Endothelial cell of hepatic sinusoid (primary cell): ENCODE data around the gene ARHGEF10L.
"Not testable (repeated sequence)": the region's sequence is repeated elsewhere in the genome, so short reads cannot be mapped to it uniquely, and the experiment has no call there.

Experiments used
- in situ Hi-C: cut with HindIII; loops from 2 replicates; pipeline ENCODE4 v1.10.0; 2017; ENCODE audit warnings: low sequenced_read_pairs

Gene ARHGEF10L

DNA sequence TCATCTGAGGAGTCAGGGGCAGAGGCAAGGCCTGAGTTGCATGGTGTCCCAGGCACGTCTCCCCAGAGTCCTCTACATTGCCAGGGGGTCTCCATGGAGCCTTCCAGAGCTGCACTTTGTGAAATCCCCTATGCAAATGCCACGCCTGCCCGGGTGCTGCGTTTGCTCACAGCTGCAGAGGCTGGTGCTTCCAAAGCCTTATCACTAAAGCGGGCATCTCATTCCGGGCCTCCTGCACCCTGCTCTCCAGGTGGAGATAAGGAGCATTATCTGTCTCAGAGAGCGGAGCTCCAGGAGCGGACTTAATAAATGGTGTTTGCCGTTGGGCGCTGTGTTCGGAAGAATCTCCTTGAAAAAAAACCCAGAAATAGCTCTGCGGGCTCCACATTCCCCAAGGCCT lies 189.8 kb downstream of the ARHGEF10L start:
- in situ Hi-C loops: no loop called here

DNA sequence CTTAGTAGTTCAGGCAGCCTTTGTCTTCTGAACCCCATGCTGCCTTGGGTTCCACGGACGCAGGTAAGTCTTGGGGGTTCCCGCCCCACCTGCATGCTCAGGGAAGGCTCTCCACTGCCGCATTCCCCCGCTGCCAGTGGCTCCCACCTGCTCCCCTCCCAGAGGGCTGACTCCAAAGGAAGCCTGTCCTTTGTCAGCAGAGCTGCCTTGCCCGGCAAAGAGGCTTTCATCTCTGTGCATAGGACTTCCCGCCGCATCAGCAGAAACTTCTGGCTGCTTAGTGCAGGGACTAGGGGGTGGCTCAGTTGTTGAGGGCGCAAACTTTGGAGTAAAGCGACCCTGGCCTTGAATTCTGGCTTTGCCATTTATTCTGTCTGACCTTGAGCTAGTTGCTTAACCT lies 190.4 kb downstream of the ARHGEF10L start:
- in situ Hi-C loops: no loop called here

DNA sequence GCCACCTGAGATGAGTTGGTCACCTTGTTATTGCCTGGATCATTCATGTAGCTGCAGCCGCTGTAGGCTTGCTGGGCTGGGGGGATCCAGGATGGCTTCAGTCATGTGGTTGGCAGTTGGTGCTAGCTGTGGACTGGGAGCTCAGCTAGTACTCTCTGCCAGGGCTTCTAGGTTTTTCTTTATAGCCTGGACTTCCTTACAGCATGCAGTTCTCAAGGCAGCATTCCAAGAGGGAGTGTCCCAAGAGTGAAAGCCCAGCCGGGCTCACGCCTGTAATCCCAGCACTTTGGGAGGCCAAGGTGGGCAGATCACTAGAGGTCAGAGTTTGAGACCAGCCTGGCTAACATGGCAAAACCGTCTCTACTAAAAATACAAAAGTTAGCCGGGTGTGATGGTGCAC lies 192.0 kb downstream of the ARHGEF10L start:
- in situ Hi-C loops: no loop called here

DNA sequence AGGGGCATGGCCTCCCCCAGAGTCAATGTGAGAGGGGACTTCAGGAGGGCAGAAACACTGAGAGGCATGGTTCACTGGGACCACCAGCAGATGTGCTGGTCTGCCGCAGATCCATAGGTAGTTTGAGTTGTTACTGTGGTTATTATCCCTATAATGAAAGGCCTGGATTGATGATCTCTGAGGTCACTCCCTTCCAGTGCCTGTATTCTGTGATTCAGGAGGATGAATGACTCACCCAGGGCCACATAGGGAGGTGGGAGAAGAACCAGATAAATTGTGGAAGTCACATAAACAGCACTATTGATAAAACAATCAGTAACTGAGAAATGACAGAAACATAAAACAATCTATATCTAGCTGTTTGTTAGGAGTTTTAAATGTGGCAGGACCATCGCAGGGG lies 193.0 kb downstream of the ARHGEF10L start:
- in situ Hi-C loops: no loop called here

DNA sequence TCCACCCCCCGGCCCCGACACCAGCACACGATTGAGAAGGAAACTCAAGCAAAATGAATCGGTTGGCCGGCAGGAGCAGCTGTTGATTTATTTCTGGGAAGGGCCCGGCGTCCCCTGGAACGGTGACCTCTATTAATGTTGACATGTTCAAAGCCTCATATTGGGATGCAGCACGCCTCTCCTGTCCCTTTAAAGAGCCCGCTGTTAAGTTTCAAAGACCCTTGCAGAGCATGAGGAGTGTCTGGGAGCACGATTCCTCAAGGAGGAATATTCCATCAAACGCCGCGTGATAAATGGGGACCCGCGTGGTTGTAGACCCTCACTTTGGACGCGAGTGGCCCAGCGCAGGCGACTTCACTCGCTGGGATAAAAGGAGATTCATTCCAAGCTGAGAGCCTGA lies 194.2 kb downstream of the ARHGEF10L start:
- in situ Hi-C loops: no loop called here

DNA sequence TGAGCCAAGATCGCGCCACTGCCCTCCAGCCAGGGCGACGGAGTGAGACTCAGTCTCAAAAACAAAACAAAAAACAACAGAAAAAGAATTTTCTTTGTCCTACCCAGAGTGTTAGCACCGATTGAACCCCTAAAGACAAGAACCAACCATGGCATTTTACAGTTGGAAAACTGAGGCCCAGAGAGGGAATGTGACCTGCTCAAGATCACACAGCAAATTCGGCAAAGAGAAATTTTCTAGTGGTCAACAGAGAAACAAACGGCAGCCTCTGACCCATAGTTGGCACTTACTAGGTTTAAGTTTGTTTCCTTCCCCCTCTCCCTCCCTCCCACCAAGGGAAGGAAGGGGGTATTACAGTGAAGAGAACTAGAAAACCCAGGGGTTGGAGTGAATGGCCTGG lies 195.1 kb downstream of the ARHGEF10L start:
- in situ Hi-C loops: no loop called here

DNA sequence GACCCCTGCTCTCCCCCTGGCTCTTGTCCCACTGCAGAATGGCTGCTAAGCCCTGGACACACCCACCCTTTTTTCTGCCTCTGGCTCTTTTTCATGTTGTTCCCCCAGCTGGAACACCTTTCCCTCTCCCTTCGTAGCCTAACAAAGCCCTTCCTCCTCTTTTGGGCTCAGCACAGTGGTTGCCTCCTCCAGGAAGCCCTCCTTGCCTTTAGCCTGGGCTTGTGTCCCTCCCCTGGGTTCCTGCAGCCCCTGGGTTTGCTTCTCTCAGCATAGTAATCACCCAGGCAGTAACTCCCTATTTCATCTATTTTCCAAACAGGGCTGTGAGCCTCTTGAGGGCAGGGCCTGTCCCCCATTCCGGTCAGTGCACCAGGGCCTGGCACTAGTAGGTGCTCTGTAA lies 195.8 kb downstream of the ARHGEF10L start:
- in situ Hi-C loops: no loop called here

DNA sequence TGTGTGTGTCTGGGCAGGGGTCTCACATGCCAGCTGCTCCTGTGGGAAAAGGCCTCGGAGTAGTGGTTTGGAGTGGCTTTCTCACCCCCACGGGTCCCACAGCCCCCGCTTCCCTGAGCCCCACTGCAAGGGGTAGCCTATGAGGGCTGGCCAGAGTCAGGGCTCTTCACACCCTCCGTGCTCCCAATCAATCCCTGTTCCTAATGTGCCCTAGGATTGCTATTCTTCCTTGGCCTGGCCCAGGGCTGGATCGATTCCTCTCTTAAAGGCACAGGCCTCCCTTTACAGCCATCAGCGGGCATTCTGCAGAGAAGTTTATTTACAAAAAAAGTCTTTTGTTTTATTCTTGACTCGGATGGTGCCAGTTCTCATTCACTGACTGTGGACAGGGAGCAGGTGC lies 196.3 kb downstream of the ARHGEF10L start:
- in situ Hi-C loops: no loop called here

DNA sequence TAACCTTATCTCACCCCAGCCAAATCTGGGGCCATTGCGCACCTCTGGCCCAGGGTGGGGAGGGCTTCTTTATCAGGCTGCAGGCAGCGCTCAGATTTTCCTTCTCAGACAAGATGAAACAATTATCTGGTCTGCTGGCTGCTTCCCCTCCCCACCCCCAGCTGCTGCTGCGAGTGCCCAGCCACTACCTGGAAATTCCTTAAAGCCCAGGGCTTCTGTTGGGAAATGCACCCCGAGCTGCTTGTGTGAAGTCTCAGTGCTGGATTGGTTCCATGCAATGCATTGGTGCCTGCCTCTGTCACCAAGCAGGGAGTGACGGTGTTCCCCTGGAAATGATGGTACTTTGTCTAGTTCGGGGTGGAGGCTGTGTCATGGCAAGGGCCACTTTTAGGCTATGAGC lies 197.1 kb downstream of the ARHGEF10L start:
- in situ Hi-C loops: no loop called here

DNA sequence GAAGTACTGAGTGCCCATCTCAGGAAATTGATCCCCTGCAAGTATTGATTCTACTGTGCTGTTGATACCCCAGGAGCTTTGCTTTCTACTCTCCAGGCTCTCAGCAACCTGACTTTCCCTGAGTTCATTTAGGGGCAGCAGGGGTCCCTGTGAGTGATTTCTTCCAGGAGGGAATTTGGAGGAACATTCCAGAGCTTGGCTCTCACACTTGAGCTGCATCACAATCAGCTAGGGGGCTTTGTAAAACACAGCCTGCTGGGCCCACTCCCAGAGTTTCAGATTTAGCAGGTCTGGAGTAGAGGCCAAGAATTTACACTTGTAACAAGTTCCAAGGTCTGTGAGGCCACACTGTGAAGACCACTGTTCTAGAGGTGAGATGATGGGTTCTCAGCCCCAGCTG lies 199.6 kb downstream of the ARHGEF10L start:
- in situ Hi-C loops: no loop called here

DNA sequence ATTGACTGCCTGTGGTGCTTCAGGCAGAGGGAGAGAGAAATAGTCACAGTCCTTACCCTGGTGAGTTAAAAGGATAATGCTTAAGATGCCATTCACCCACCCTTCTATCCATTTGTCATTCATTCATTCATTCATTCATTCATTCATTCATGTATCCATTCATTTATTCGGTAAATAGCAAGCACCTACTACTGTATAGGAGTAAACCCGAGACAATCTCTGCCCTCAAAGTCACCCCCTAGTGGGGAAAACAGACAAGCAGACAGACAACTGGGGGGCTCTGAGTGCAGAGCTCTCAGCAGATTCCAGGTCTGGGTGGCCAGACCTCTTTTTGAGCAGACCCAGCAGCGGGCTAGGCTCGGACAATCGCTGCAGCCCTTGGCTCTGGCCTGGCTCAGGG lies 201.6 kb downstream of the ARHGEF10L start:
- in situ Hi-C loops: no loop called here

DNA sequence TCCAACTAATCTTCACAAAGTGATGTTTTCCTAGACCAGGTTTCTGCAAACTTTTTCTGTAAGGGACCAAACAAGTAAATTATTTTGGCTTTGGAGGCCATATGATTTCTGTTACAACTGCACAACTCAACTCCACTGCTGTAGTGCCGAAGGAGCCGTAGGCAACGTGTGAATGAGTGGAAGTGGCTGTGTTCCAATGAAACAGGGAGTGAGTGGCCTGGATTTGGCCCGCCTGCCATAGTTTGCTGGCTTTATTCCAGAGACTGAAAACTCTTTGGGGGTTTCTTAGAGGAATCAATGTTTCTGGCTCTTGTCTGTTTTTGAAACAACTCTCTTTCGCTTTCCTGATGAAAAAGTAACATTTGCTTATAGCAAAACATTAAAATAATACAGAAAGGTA lies 203.1 kb downstream of the ARHGEF10L start:
- in situ Hi-C loops: no loop called here

DNA sequence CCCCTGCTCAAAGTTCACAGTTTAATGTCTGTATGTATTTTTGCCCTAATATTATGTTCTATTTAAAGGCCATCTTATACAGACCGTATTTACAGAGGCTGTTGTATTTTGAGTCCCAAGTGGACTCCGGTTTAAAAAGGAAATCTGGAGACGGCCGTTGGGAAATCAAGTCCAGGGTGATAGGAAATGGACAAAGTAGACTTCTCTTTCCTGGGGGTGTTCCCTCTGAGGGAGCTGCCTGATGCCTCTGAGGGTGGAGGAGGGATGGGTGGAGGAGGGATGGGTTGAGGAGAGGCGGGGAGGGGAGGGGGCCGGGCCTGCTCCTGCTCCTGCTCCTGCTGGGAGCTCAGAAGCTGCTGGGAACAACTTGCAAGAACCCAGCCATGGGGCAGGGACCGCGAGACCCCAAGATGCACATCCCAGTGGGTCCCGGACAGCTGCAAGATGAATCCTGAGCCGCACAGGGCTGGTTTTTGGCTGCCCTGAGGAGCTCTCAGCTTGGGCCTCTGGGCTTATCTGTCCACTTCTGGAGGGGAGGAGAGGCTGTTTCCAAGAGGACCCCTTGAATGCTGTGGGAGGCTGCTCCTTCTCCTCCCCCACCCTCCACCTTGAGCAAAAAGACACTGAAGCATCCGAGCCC lies 203.6 kb downstream of the ARHGEF10L start:
- in situ Hi-C loops: no loop called here

DNA sequence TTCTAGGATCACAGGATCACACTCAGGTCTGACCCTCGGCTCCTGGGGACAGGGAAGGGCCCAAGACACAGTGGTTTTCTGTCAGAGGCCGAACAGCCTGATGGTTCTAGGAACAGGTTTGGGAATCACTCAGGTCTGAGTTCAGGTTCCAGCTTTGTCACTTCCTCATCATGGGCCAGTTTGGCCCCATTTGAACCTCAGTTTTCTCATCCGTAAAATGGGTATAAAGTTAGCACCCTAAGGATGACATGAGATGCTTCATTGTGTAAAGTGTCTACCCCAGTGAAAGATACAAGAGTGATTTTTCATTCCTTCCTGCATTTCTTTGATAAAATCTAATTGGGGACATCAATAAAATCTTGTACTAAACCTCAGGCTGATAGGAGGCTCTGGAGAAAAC lies 204.4 kb downstream of the ARHGEF10L start:
- in situ Hi-C loops: no loop called here

DNA sequence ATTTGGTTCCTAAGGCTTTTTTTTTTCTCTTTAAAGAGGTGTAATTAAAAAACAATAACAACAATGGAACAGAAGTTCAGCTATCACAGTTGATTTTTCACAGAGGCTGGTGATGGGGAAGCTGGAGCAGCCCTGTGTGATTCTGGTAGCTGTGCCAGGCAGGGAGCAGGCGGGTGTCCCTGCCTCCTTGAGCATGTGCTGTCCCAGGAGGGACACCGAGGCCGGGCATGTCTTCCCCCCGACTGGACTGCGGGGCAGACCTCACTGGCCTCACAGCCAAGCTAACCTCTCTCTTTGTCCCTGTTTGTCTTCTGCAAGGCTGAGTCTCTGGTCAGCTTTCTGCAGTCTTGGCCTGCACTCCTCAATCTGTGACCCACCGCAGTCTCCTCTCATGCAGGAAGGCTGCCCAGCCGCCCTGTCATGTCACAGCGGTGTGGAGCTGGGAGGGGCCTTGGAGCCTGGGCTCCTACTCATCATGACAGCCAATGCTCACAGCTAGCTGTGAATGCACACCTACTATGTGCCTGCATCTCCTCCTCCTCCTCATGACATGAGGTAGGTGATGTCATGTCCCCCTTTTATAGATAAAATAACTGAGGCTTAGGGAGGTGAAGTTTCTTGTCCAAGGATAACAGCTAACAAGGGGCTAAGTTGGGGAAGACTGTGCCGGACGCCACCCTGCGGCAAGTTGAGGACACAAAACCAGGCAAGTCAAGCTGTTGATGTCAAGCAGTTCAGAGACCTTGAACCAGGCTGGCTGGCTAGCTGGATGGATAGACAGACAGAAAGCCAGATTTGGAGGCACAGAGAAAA lies 205.4 kb downstream of the ARHGEF10L start:
- in situ Hi-C loops: no loop called here

DNA sequence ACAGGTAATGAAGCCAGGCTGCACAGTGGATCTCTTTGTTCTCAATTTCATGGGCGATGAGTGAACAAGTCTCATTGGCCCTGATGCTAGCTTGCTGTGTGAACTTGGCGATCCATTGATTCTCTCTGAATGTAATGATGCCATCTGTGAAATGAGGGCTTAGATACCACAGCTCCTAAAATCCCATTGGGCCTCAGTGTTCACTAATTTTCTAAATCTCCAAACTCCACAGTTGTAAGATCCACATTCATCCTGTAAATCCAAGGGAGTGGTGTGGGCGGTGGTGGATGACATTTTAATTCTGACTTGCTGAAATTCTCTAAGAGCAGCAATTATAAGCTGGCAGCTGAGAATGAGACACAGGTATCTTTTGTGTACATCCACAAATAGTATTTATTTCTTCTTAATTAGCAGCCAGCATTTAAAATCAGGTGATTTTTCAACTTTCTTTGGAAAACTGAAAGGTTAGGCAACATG lies 206.0 kb downstream of the ARHGEF10L start:
- in situ Hi-C loops: no loop called here

DNA sequence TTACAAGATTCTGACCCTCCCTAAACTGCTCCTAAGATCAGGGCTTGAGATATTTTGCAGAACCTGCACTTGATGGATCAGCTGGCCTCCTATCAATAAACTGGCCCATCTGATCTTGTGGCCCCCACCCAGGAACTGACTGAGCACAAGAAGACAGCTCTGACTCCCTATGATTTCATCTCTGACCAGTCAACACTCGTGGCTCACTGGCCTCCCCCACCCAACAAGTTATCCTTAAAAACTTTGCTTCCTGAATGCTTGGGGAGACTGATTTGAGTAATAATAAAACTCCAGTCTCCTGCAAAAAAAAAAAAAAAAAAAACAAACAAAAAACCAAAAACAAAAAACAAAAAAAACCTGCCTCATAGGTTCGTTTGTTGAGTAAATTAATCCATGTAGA lies 206.8 kb downstream of the ARHGEF10L start:
- in situ Hi-C loops: not testable (repeated sequence)

DNA sequence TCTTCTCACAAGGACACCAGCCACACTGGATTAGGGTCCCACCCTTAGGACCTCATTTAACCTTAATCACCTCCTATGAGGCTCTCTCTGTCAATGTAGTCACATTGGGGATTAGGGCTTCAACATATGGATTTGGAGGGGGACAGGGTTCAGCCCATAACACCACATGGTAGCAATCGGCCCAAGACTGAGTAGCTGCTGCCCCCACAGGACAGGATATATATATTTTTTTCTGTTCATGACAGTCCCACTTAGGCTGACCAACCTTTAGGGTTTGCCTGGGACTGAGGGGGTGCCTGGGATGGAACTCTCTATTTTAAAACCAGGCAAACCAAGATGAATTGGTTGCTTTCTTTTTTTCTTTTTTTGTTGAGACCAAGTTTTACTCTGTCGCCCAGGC lies 207.4 kb downstream of the ARHGEF10L start:
- in situ Hi-C loops: no loop called here
